Body of pancreas (tissue), 4 donors: ENCODE results near the gene CYP2W1.

Experiments used
- CTCF ChIP-seq, 7 experiments: fragments of 450-650 bp in 4 of 7; fragments of 200-600 bp in 3 of 7; sonication (generic) in 3 of 7; IDR thresholded peaks; one replicate each; pipeline ENCODE4 v1.5.1; 2016 to 2019; ENCODE audit warnings: antibody characterized with exemption in 7 of 7
- POLR2A ChIP-seq, 3 donors: fragments of 450-650 bp; IDR thresholded peaks; one replicate each; pipeline ENCODE4 v1.6.1; 2016; ENCODE audit warnings: antibody characterized with exemption in 3 of 3, mild to moderate bottlenecking in 2 of 3

DNA sequence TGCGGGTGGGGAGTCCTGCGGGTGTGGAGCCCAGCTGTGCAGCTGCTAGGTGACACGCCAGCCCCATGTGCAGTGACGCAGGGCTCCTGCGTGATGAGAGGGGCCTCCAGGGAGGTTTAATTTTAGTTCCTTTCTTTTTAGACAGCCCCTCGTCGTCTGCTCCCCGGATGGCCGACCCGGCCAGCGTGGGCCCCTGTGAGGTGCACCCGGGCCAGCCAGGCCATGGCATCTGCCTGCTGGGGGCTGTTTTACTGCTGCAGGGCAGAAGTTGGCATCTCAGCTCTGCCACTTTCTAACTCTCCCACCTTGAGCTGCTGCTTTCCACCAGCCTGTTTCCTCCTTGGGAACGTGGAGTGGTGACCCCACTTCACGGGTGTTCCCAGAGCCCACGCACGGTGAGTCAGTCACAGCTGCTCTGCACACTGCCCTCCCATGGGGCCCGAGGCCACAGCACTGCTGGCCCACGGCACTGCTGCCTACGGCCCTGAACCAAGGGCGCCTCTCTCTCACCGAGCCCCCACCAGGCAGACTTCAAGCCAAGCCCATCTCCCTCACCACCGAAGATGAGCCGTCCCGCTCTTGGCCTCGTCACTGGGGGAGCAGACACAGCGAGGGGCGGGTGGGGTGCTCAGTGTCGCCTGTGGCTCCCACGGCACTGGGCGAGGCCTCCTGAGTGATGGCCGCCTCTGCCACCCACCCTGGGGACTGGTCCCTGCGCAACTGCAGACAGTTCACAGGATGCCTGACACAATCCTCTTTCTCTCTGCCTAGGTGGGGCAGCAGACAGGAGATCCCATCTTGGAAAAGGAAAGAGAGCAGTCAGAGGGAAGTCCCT, 21.3 kb downstream of the CYP2W1 start:
- no peak for TF ChIP-seq CTCF (IDR thresholded peaks at IDR 0.05)
- no peak for TF ChIP-seq POLR2A (IDR thresholded peaks at IDR 0.05)
